Activated naive CD4-positive, alpha-beta T cell treated with anti-CD3 and anti-CD28 coated beads for 36 hours (primary cell): ENCODE measurements around the gene CEBPE. TPM values are rescaled to one million over a fixed set of nuclear protein-coding genes. Genes with fewer than 3 reads are reported as not detected.

Source experiments
- CTCF ChIA-PET: fragments of 350-600 bp; sonication (Branson Sonifier 250); formaldehyde crosslinking; loops from one replicate; lab custom pipeline; 2021; ENCODE audit warnings: antibody characterized with exemption; lab: Charles Lee
- DNase-seq: peaks from one replicate; pipeline ENCODE4 v3.0.0-alpha.2; 2020
- H3K27ac Mint-ChIP-seq: one replicate; pipeline ENCODE4 v1.8.0; 2021; ENCODE audit warnings: mild to moderate bottlenecking, mixed read lengths
- H3K27me3 Mint-ChIP-seq: one replicate; pipeline ENCODE4 v1.8.0; 2021; ENCODE audit warnings: low read depth, mixed read lengths
- H3K36me3 Mint-ChIP-seq: one replicate; pipeline ENCODE4 v1.8.0; 2021; ENCODE audit warnings: low read depth, mixed read lengths
- H3K4me1 Mint-ChIP-seq: one replicate; pipeline ENCODE4 v1.8.0; 2021; ENCODE audit warnings: low read depth, mixed read lengths
- H3K4me3 Mint-ChIP-seq: one replicate; pipeline ENCODE4 v1.8.0; 2021; ENCODE audit warnings: mild to moderate bottlenecking, moderate library complexity, mixed read lengths
- H3K9me3 Mint-ChIP-seq: one replicate; pipeline ENCODE4 v1.8.0; 2021; ENCODE audit warnings: mixed read lengths
- intact Hi-C: fragments of 100-400 bp; cut with micrococcal nuclease; formaldehyde crosslinking; loops from one replicate; pipeline ENCODE4 v1.15.1; 2023
- total RNA-seq, 2 experiments: library from RNA; stranded (reverse); gene quantifications; one replicate each; pipeline ENCODE4 v1.2.3, GENCODE V29; 2021

CEBPE gene
- total RNA-seq, 2 experiments from 2014 or later: 0.37 to 0.43 TPM

DNA sequence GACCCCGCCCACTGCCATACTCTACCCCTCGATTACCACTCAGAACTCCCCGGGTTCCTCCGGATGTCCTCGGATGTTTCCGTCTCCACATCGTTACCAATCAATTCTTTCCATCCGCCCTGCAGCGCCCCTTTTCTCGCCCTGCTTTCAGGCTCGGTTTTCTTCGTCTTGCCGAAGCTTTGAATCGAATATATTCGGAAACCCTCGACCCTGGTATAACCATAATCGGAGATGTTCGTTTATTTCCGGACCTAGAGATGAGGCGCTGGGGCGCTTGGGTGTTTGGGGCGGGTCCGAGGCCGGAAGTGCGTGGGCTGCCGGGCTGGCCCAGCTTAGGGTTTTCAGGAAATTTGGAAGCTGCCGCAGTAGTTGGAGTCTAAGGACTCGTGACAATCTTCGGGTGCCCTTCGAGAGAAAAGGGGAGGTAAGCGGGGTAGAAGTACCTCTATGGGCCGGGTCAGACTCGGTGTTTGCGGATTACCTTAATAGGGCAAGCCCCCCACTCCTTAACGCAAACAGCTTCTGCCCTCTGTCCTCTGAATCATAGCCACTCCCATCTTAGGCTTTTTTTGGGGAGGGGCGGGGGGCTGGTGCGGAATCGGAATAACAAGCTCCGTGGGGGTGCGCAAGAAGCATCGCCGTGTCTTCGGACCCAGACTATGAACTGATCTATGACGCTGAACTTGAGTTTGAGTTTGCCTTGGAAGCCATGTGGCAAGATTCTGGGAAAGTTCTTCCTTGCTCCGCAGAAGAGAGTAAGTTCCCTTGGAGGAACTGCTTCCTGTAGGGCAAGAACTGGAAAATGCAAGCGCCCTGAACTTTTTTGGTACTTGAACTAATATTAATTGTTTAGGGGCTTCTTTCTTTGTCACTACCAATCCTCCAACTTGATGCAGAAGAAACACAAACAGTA, 23.6 kb downstream of the CEBPE start, which contains the start of gene C14orf119:
TSS of gene C14orf119 (plus strand) at position 310 of the 913 bp plus-strand sequence. CDS start 2,154 bp downstream, outside the sequence.
- Mint-ChIP-seq H3K9me3 (no peaks in the 10 kb centered on the region), H3K4me1 (peaks cover 38% of the 10 kb centered on the region), H3K27ac (no peak within 1 kb of the TSS), H3K27me3 (no peaks in the 10 kb centered on the region), H3K4me3 (no peak within 1 kb of the TSS), H3K36me3 (peaks cover 33% of the 10 kb centered on the region)
- intact Hi-C loops: loop anchor here (1.0 to 2.0 kb wide), 12 partner anchors 24 to 455 kb away; partner anchors contain the start of genes HAUS4, HOMEZ, NGDN and PABPN1
- CTCF ChIA-PET: interaction anchor here (0.7 to 5.3 kb wide), 18 partner anchors 10 to 210 kb away, joined by 3 to 45 read pairs (median 4); partner anchors contain the start of genes AJUBA, CDH24 and CEBPE
- DNase-seq: peak; percentile 100

- Mint-ChIP-seq H3K27ac (no peak within 1 kb of the TSS), H3K4me3 (no peak within 1 kb of the TSS), H3K9me3 (no peaks in the 10 kb centered on the region), H3K36me3 (peaks cover 36% of the 10 kb centered on the region), H3K4me1 (peaks cover 44% of the 10 kb centered on the region), H3K27me3 (no peaks in the 10 kb centered on the region)
- peak; percentile 79 for DNase-seq
- intact Hi-C loops: loop anchor here (1.0 to 5.0 kb wide), 14 partner anchors 23 to 1172 kb away; partner anchors contain the start of genes HAUS4, HOMEZ, NGDN and PABPN1
- CTCF ChIA-PET: interaction anchor here (0.7 to 5.3 kb wide), 17 partner anchors 9 to 211 kb away, joined by 3 to 45 read pairs (median 4); partner anchors contain the start of genes AJUBA, CDH24 and CEBPE
Measured at GRCh38 chr14:23094666-23095195, 24.3 kb downstream of the CEBPE start, which contains the start of gene ACIN1. Gene ACIN1 (minus strand): TSS chr14:23095136. CDS start chr14:23095112, 24 bp downstream.

DNA sequence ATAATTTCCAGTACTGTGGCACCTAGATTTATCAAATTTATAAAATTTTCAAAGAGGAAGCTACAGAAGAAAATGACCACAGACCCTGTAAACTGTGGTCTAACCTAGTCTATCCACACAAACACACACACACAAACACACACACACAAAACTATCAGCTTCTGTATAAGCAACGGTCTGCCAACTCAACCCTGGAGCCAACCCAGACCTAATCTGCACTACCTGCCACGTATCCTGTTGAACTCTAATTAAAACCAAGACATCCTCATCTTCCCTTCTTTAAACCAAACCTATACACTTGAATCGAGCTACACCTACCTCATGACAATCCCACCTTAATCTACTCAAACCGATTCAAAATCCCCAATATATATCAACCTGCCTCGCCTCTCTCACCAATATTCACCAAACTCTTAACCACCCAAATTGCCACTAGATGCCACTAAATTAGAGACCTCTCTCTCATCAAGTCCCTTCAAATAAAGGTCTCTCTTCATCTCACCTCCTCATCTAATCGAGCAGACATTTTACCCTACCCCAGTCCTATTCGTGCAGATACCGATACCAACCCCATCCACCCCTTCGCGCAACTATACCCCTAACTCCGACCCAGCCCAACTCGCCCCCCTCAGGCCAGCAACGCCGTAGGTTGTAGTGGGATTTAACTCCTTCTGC, 24.9 kb downstream of the CEBPE start:
- Mint-ChIP-seq H3K4me3 (no peak overlapping the region), H3K4me1 (peaks cover 50% of the 10 kb centered on the region), H3K9me3 (no peaks in the 10 kb centered on the region), H3K27me3 (no peaks in the 10 kb centered on the region), H3K27ac (no peak overlapping the region), H3K36me3 (peaks cover 40% of the 10 kb centered on the region)
- DNase-seq: no peak
- CTCF ChIA-PET: interaction anchor here (0.5 to 5.3 kb wide), 12 partner anchors 13 to 117 kb away, joined by 3 to 45 read pairs (median 10); partner anchors contain the start of genes AJUBA, CDH24 and CEBPE
- intact Hi-C loops: loop anchor here (2.0 to 5.0 kb wide), 3 partner anchors 457 to 1172 kb away; partner anchors contain the start of genes PSME2, RNF31 and ZFHX2

GRCh38 chr14:23093526-23093925, 25.5 kb downstream of the CEBPE start:
- DNase-seq: no peak
- intact Hi-C loops: loop anchor here (5.0 kb wide), 2 partner anchors 1054 to 1171 kb away; partner anchors contain the start of genes PSME2 and RNF31
- peaks cover 50% of the 10 kb centered on the region for H3K4me1 Mint-ChIP-seq
- CTCF ChIA-PET: interaction anchor here (0.5 to 5.3 kb wide), 8 partner anchors 16 to 107 kb away, joined by 4 to 45 read pairs (median 15); partner anchors contain the start of genes CDH24 and CEBPE
- H3K4me3 Mint-ChIP-seq: peak overlapping the region; percentile 25
- H3K27ac Mint-ChIP-seq: no peak overlapping the region
- no peaks in the 10 kb centered on the region for H3K27me3 Mint-ChIP-seq
- H3K9me3 Mint-ChIP-seq: no peaks in the 10 kb centered on the region
- peaks cover 39% of the 10 kb centered on the region for H3K36me3 Mint-ChIP-seq

GRCh38 chr14:23093104-23093503, 26.0 kb downstream of the CEBPE start:
- Mint-ChIP-seq H3K36me3 (peaks cover 38% of the 10 kb centered on the region), H3K27me3 (no peaks in the 10 kb centered on the region), H3K27ac (peak overlapping the region; percentile 33), H3K4me1 (peaks cover 50% of the 10 kb centered on the region), H3K4me3 (peak overlapping the region; percentile 25), H3K9me3 (no peaks in the 10 kb centered on the region)
- CTCF ChIA-PET: interaction anchor here (0.7 to 3.7 kb wide), 6 partner anchors 16 to 107 kb away, joined by 3 to 36 read pairs (median 6); no protein-coding TSS in a partner anchor
- DNase-seq: no peak
- intact Hi-C loops: loop anchor here (5.0 kb wide), 2 partner anchors 1054 to 1171 kb away; partner anchors contain the start of genes PSME2 and RNF31

GRCh38 chr14:23091294-23092225, 27.5 kb downstream of the CEBPE start:
- Mint-ChIP-seq H3K9me3 (no peaks in the 10 kb centered on the region), H3K27ac (peak overlapping the region; percentile 15), H3K36me3 (peaks cover 33% of the 10 kb centered on the region), H3K27me3 (no peaks in the 10 kb centered on the region), H3K4me3 (no peak overlapping the region), H3K4me1 (peaks cover 49% of the 10 kb centered on the region)
- DNase-seq: no peak
- CTCF ChIA-PET: interaction anchor here (0.9 to 3.7 kb wide), 9 partner anchors 11 to 109 kb away, joined by 3 to 36 read pairs (median 7); partner anchors contain the start of genes AJUBA and CDH24
- intact Hi-C loops: loop anchor here (5.0 kb wide), 2 partner anchors 1056 to 1169 kb away; partner anchors contain the start of genes PSME2 and RNF31

DNA sequence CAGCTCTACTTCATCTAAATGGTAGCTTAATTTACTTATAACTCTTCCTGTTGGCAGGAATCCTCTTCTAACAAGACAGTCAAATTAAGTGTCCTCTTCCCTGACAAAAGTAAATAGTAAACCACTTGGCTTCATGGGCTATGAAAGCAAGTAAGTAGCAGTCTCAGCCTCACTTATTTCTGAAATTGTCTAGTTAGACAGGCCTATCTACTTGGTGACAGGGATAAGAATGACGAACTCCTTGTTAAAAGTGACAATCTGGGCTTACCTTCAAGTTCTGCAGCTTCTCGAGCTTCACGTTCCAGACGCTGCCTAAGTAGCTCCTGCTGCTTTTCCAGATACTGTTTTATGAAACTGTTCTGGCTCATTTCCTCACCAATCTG, 28.8 kb downstream of the CEBPE start:
- no peaks in the 10 kb centered on the region for H3K27me3 Mint-ChIP-seq
- CTCF ChIA-PET: interaction anchor here (1.4 to 3.7 kb wide), 5 partner anchors 10 to 32 kb away, joined by 7 to 36 read pairs (median 11); partner anchors contain the start of gene CDH24
- H3K27ac Mint-ChIP-seq: no peak overlapping the region
- H3K4me1 Mint-ChIP-seq: peaks cover 60% of the 10 kb centered on the region
- H3K4me3 Mint-ChIP-seq: no peak overlapping the region
- intact Hi-C loops: loop anchor here (5.0 kb wide), 2 partner anchors 1057 to 1168 kb away; partner anchors contain the start of genes PSME2 and RNF31
- no peak for DNase-seq
- H3K36me3 Mint-ChIP-seq: peaks cover 43% of the 10 kb centered on the region
- no peaks in the 10 kb centered on the region for H3K9me3 Mint-ChIP-seq

DNA sequence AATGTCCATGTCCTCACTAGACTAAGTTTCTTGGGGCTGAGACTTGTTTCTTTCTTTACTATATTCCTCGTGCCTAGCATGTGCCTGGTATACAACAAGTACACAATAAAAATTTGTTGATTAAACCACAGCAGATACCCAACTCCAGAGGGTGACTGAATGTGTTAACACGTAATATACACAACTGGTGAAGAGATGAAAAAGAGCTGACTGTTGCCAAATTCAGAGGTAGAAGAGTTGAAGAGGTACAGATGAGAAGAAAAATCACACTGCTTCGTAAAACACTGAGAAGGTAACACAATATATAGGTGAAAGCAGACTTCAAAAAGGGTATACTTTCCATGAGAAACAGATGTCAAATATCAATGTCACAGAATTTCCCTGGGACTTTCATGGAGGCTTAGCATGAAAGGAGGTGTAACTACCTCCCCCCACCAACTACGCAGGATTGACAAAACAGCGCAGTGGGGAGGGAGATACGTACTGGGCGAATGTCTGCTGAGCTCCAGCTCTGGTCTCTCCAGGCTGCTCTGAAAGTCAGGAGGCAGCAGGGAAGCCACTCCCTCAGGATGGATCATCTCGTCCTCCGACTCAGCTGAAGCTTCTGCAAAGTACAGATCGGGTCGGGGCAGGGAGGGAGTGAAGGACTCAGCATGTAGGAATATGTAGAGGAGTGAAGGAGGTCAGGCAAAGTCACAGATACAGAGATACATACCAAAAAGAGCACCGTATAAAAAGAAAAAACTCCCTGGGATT, 29.4 kb downstream of the CEBPE start:
- Mint-ChIP-seq H3K36me3 (peaks cover 45% of the 10 kb centered on the region), H3K4me1 (peaks cover 64% of the 10 kb centered on the region), H3K9me3 (no peaks in the 10 kb centered on the region), H3K4me3 (no peak overlapping the region), H3K27ac (peak overlapping the region; percentile 22), H3K27me3 (no peaks in the 10 kb centered on the region)
- intact Hi-C loops: loop anchor here (5.0 kb wide), 2 partner anchors 1058 to 1167 kb away; partner anchors contain the start of genes PSME2 and RNF31
- CTCF ChIA-PET: interaction anchor here (1.4 to 3.7 kb wide), 5 partner anchors 9 to 31 kb away, joined by 7 to 36 read pairs (median 11); partner anchors contain the start of gene CDH24
- DNase-seq: no peak

DNA sequence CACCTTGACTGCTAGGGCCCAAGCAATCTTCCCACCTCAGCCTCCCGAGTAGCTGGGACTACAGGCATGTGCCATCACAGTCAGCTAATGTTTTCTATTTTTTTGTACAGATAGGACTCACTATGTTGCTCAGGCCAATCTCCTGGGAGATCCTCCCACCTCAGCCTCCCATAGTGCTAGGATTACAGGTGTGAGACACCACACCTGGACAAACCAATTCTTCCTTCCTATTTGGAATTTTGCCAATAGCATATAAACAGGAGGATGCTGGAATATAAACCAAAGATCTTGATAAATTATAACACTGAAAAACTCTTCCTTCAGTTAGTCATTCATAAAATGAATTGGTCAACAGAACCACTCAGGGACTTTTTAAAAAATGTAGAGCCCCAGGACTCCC, 32.5 kb downstream of the CEBPE start:
- DNase-seq: no peak
- H3K27me3 Mint-ChIP-seq: no peaks in the 10 kb centered on the region
- H3K27ac Mint-ChIP-seq: no peak overlapping the region
- peaks cover 47% of the 10 kb centered on the region for H3K4me1 Mint-ChIP-seq
- no peaks in the 10 kb centered on the region for H3K9me3 Mint-ChIP-seq
- intact Hi-C loops: no loop called here
- CTCF ChIA-PET: interaction anchor here (1.5 to 2.2 kb wide), 3 partner anchors 10 to 100 kb away, joined by 5 to 14 read pairs (median 8); no protein-coding TSS in a partner anchor
- peaks cover 35% of the 10 kb centered on the region for H3K36me3 Mint-ChIP-seq
- H3K4me3 Mint-ChIP-seq: no peak overlapping the region
